GM12878 (cell line): ENCODE data around the gene MIAT.

Experiments
- ATF2 ChIP-seq: IDR thresholded peaks from 2 replicates; pipeline ENCODE4 v1.6.1; 2012; ENCODE audit warnings: low read length, inconsistent platforms
- LARP7 ChIP-seq: fragments of 450-650 bp; IDR thresholded peaks from 2 replicates; pipeline ENCODE4 v1.6.1; 2017; ENCODE audit warnings: mild to moderate bottlenecking
- RFX5 ChIP-seq: IDR thresholded peaks from 2 replicates; pipeline ENCODE4 v1.6.1; 2011; ENCODE audit warnings: low read depth, low read length, improper control_type of control experiment

- TF ChIP-seq RFX5 (no peak), ATF2 (no peak), LARP7 (no peak)
These were observed 61.1 kb downstream of the MIAT start for GRCh38 chr22:26718488-26718887.
